KMS-11 (cell line): ENCODE measurements around the gene CORO1C.

Experiments used
- H2AFZ ChIP-seq: fragments of 200-600 bp; sonication (generic); 2 replicates; pipeline ENCODE4 v1.6.1; 2016; ENCODE audit warnings: antibody characterized with exemption, mixed run types, low read depth
- H3K27ac ChIP-seq: fragments of 200-600 bp; sonication (generic); 2 replicates; pipeline ENCODE4 v1.6.1; 2016; ENCODE audit warnings: mild to moderate bottlenecking, mixed run types
- H3K27me3 ChIP-seq: fragments of 200-600 bp; sonication (generic); 2 replicates; pipeline ENCODE4 v1.6.1; 2017; ENCODE audit warnings: mild to moderate bottlenecking, low read depth, mixed run types, moderate library complexity; ENCODE audit not compliant: insufficient read depth
- H3K36me3 ChIP-seq: fragments of 200-600 bp; sonication (generic); 2 replicates; pipeline ENCODE4 v1.6.1; 2017; ENCODE audit warnings: mild to moderate bottlenecking, mixed run types; ENCODE audit not compliant: insufficient read depth
- H3K4me1 ChIP-seq: fragments of 200-600 bp; sonication (generic); 2 replicates; pipeline ENCODE4 v1.6.1; 2016; ENCODE audit warnings: mild to moderate bottlenecking, low read depth, mixed run types; ENCODE audit not compliant: poor library complexity, severe bottlenecking
- H3K4me2 ChIP-seq: fragments of 200-600 bp; sonication (generic); 2 replicates; pipeline ENCODE4 v1.7.0; 2016; ENCODE audit warnings: mild to moderate bottlenecking, mixed run types
- H3K4me3 ChIP-seq: fragments of 200-600 bp; sonication (generic); IDR thresholded peaks from 2 replicates; pipeline ENCODE4 v1.6.1; 2017; ENCODE audit warnings: low read depth, low read length, mixed read lengths; ENCODE audit not compliant: insufficient read depth
- H3K79me2 ChIP-seq: fragments of 200-600 bp; sonication (generic); 2 replicates; pipeline ENCODE4 v1.6.1; 2016; ENCODE audit warnings: low read depth, mixed run types; ENCODE audit not compliant: insufficient read depth
- H3K9ac ChIP-seq: fragments of 200-600 bp; sonication (generic); 2 replicates; pipeline ENCODE4 v1.6.1; 2016; ENCODE audit warnings: mild to moderate bottlenecking, mixed run types
- H4K20me1 ChIP-seq: fragments of 200-600 bp; sonication (generic); 2 replicates; pipeline ENCODE4 v1.6.1; 2016; ENCODE audit warnings: mild to moderate bottlenecking, mixed run types; ENCODE audit not compliant: insufficient read depth
- CTCF ChIP-seq: fragments of 200-600 bp; sonication (generic); conservative IDR thresholded peaks from 2 replicates; pipeline ENCODE4 v1.6.1; 2017; ENCODE audit warnings: low read depth, mild to moderate bottlenecking, antibody characterized with exemption, low read length, moderate library complexity, mixed read lengths

The CORO1C gene

DNA sequence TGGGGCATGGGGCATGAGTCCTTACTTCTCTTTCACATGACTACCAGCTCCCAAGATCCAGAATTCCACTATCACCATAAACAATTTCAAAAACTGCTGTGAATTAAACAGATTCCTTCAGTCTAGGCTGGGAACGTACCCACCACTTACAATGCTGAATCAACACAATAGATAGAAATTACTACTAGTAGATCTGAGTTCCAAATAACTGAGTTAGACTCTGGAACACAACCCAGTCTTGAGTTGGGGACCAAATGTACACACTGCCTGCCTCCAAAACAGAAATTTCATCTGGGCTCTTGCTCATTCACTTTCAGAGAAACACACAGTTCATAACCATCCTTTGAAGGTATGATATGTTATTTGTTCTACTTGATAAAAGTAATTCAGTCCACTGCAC lies 8.9 kb downstream of the CORO1C start:
- Histone ChIP-seq H3K4me1 (peaks cover 70% of the 10 kb centered on the region), H3K36me3 (no peaks in the 10 kb centered on the region), H4K20me1 (0 out of 2 replicates have a peak, but pooled peaks cover 4% of the 10 kb centered on the region), H3K4me3 (no peak overlapping the region), H3K27me3 (no peaks in the 10 kb centered on the region), H3K79me2 (peaks cover 99% of the 10 kb centered on the region), H3K27ac (peak overlapping the region; percentile 43), H3K9ac (no peak overlapping the region), H3K4me2 (peak overlapping the region; percentile 94), H2AFZ (no peak overlapping the region)
- no peak for TF ChIP-seq CTCF

DNA sequence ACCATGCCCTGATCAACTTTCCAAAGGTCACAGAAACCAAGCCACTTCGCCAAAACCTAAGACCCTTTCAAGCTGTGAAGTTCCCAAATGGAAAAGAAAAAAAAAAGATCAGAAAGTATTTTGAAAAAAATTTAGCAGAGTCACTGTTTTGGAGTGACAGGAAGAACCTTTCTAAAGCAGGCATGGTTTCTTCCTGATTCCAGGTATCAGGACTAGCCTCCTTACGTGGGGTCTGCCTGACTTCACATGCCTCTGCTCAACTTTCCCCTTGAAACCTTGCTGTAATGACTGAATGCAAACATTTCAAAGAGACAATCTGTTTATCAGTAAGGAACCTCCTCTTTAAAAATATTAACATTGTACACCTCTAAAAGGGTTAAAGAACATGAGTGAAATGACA lies 9.5 kb downstream of the CORO1C start:
- Histone ChIP-seq H3K9ac (no peak overlapping the region), H2AFZ (no peak overlapping the region), H4K20me1 (0 out of 2 replicates have a peak, but pooled peaks cover 4% of the 10 kb centered on the region), H3K4me3 (no peak overlapping the region), H3K27ac (peak overlapping the region; percentile 43; the same call in 1 of the 2 replicates), H3K36me3 (no peaks in the 10 kb centered on the region), H3K79me2 (peaks cover 99% of the 10 kb centered on the region), H3K27me3 (no peaks in the 10 kb centered on the region), H3K4me1 (peaks cover 63% of the 10 kb centered on the region), H3K4me2 (0 out of 2 replicates have a peak overlapping the region, but pooled peaks have one; percentile 94)
- no peak for TF ChIP-seq CTCF

DNA sequence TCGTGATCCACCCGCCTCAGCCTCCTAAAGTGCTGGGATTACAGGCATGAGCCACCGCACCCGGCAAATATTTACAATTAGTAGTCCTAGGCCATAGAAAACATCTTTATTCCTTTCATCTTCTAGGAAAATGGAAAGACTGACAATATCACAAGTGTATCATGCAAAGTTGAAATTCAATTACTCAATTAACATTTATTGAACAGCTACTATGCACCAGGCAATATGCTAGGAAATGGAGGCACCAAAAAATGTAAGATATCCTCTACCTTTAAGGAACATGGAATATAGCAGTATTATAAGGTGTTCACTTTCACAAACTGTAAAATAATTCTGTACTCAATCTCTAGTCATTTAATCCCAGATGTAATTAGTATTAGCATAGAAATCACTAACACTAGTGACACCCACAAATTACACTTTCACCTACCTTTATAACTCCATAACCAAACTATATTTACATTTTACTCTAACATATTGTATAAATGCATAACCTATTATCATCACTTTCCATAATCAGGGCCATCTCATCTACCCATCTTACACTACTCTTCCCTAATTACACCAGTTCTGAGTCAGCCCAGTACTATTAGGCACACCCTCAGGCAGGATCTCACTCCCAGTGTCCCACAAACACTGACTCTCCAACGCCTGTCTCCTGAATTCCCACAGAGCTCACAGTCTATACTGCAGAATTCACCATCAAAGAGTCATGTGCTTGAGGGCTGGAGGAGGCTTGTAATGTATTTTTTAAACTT lies 10.4 kb downstream of the CORO1C start:
- H3K9ac ChIP-seq: no peak overlapping the region
- no peak overlapping the region for H3K27ac ChIP-seq
- peaks cover 96% of the 10 kb centered on the region for H3K79me2 ChIP-seq
- no peak for TF ChIP-seq CTCF
- H3K4me1 ChIP-seq: peaks cover 54% of the 10 kb centered on the region
- H3K4me2 ChIP-seq: 0 out of 2 replicates have a peak overlapping the region, but pooled peaks have one; percentile 94
- 0 out of 2 replicates have a peak, but pooled peaks cover 4% of the 10 kb centered on the region for H4K20me1 ChIP-seq
- H2AFZ ChIP-seq: no peak overlapping the region
- no peak overlapping the region for H3K4me3 ChIP-seq
- H3K27me3 ChIP-seq: no peaks in the 10 kb centered on the region
- H3K36me3 ChIP-seq: no peaks in the 10 kb centered on the region

DNA sequence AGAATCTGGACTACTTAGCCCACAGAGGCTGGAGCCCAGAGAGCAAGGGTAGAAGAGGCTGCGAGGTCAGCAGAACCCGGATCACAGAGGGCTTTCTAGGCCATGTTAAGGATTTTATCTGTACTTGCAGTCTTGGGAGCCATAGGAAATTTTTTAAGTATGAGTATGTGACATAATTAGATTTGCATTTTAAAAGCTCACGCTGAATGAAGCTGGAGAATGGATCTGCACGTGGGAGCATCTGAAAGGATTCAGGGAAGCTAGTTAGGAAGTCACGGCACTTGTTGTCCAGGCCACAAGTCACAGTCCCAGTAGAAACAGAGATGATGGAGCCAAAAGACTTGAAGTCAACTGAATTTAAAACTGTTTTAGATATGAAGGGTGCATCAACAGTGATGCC lies 14.1 kb downstream of the CORO1C start:
- Histone ChIP-seq H3K4me3 (no peak overlapping the region), H3K27ac (no peak overlapping the region), H4K20me1 (0 out of 2 replicates have a peak, but pooled peaks cover 4% of the 10 kb centered on the region), H3K4me1 (peaks cover 32% of the 10 kb centered on the region), H3K36me3 (no peaks in the 10 kb centered on the region), H2AFZ (no peak overlapping the region), H3K4me2 (no peak overlapping the region), H3K79me2 (peaks cover 88% of the 10 kb centered on the region), H3K27me3 (no peaks in the 10 kb centered on the region), H3K9ac (no peak overlapping the region)
- TF ChIP-seq CTCF: no peak
